ENCODE results near the gene PTPN12.

The PTPN12 gene

DNA sequence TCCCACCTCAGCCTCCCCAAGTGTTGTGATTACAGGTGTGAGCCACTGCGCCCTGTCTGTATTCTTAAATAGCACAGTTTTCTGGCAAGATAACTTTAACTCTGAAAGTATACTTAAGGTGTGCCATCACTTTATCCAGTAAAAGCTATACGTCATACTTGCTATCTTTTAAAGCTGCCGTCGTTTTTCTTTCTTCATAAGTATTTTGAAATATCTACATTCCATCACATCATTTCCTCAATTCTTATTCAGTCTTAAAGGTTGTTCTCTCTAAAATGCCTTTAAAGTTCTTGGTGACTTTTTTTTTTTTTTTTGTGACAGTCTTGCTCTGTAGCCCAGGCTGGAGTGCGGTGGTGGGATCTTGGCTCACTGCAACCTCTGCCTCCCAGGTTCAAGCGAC lies 34.7 kb downstream of the PTPN12 start:
- Histone ChIP-seq H3K27me3 (replicated peaks; ENCODE audit: control insufficient read depth, insufficient read depth, low read length) (no peaks in the 10 kb centered on the region), H3K4me3 (replicated peaks; ENCODE audit: low read depth, low read length) (no peak overlapping the region), H3K36me3 (ENCODE audit: control insufficient read depth, insufficient read depth, low read length) (no peaks in the 10 kb centered on the region; the same call in 1 of the 2 replicates)
- DNase-seq (ENCODE audit: extremely low read depth, insufficient read length) = no peak
- TF ChIP-seq, protein P1, sequence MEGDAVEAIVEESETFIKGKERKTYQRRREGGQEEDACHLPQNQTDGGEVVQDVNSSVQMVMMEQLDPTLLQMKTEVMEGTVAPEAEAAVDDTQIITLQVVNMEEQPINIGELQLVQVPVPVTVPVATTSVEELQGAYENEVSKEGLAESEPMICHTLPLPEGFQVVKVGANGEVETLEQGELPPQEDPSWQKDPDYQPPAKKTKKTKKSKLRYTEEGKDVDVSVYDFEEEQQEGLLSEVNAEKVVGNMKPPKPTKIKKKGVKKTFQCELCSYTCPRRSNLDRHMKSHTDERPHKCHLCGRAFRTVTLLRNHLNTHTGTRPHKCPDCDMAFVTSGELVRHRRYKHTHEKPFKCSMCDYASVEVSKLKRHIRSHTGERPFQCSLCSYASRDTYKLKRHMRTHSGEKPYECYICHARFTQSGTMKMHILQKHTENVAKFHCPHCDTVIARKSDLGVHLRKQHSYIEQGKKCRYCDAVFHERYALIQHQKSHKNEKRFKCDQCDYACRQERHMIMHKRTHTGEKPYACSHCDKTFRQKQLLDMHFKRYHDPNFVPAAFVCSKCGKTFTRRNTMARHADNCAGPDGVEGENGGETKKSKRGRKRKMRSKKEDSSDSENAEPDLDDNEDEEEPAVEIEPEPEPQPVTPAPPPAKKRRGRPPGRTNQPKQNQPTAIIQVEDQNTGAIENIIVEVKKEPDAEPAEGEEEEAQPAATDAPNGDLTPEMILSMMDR (IDR thresholded peaks at IDR 0.05; ENCODE audit: insufficient read depth, low read length, poor library complexity, severe bottlenecking) = no peak

DNA sequence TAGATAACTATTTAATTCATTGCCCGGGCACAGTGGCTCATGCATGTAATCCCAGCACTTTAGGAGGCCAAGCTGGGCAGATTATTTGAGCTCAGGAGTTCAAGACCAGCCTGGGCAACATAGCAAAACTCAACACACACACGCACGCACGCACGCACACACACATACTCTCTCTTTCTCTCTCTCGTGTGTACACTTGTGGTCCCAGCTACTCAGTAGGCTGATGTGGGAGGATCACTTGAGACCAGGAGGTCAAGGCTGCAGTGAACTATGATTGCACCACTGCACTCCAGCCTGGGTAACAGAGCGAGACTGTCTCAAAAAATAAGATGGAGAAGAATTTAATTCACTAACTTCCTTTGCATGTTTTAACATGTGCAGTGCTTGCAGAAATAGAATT lies 38.1 kb downstream of the PTPN12 start:
- no peaks in the 10 kb centered on the region; the same call in 1 of the 2 replicates for H3K36me3 ChIP-seq (ENCODE audit: control insufficient read depth, insufficient read depth, low read length)
- no peak overlapping the region for H3K4me3 ChIP-seq (replicated peaks; ENCODE audit: low read depth, low read length)

DNA sequence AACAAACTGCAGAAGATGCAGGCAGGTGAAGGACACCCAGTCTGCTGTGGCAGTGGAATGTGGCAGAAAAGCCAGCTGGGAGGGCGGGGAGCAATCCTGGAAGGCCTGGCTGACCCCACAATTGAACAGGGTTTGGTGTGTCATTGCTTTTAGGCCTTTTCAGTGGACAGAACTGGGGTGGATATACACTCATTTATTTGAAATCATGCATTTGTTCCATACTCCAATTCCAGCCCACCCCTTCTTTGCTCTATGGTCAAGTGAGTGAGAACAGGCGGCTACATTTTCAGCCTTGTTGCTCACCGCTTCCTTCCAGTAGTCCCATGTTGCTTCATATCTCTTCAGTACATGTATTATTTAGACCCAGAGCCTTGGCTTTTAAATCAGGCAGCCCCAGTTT lies 39.8 kb downstream of the PTPN12 start:
- H3K27me3 ChIP-seq (replicated peaks; ENCODE audit: control insufficient read depth, insufficient read depth, low read length) = no peaks in the 10 kb centered on the region
- H3K4me3 ChIP-seq (replicated peaks; ENCODE audit: low read depth, low read length) = no peak overlapping the region
- DNase-seq (ENCODE audit: extremely low read depth, insufficient read length) = no peak
- no peaks in the 10 kb centered on the region; the same call in 1 of the 2 replicates for H3K36me3 ChIP-seq (ENCODE audit: control insufficient read depth, insufficient read depth, low read length)
- TF ChIP-seq, protein P1 (IDR thresholded peaks at IDR 0.05; ENCODE audit: insufficient read depth, low read length, poor library complexity, severe bottlenecking) = no peak

More for the DNA sequence above, 38.1 kb downstream of the PTPN12 start:
- TF ChIP-seq, protein P1 (IDR thresholded peaks at IDR 0.05; ENCODE audit: insufficient read depth, low read length, poor library complexity, severe bottlenecking) = no peak
- DNase-seq (ENCODE audit: extremely low read depth, insufficient read length) = no peak
- H3K27me3 ChIP-seq (replicated peaks; ENCODE audit: control insufficient read depth, insufficient read depth, low read length) = no peaks in the 10 kb centered on the region

DNA sequence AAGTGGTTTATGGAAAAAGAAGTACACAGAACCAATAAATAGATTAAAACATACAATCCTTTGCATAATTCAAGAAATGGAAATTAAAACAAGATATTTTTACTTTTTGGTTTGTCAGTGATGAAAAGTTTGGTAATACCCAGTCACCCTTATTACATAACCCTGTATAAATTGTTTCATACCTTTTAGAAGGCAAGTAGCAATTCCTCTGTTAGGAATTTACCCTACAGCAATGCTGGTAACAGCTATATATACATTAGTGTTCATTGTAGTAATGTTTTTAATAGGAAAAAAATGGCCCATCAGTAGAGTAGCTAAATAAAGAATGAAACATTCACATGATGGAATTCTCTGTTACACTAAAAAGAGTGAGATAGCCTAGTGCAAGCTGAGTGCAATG lies 42.7 kb downstream of the PTPN12 start:
- no peak for DNase-seq (ENCODE audit: extremely low read depth, insufficient read length)
- H3K27me3 ChIP-seq (replicated peaks; ENCODE audit: control insufficient read depth, insufficient read depth, low read length) = no peaks in the 10 kb centered on the region
- no peak overlapping the region for H3K4me3 ChIP-seq (replicated peaks; ENCODE audit: low read depth, low read length)
- TF ChIP-seq, protein P1 (IDR thresholded peaks at IDR 0.05; ENCODE audit: insufficient read depth, low read length, poor library complexity, severe bottlenecking) = no peak
- no peaks in the 10 kb centered on the region for H3K36me3 ChIP-seq (ENCODE audit: control insufficient read depth, insufficient read depth, low read length)

DNA sequence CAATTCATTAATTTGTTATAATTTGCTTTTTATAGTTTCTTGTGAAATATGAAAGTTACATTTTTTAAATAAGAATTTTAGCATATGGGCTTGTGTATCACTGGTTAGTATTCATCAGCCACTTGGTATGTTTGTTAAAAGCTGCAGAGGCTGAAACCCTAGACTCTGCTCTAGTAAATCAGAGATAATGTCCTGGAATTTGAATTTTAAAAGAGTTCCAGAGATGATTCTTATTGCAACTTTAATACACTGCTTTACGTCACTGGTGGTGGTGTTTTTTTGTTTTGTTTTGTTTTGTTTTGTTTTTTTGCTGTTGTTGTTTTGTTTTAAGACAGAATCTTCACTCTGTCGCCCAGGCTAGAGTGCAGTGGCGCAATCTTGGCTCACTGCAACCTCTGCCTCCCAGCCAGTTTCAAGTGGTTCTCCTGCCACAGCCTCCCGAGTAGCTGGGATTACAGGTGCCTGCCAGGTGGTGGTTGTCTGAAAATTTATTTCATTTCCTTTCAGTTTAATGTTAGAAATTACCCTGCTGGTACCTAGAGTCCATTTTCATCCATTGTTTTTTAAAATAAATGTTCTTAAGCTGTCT lies 43.8 kb downstream of the PTPN12 start:
- no peaks in the 10 kb centered on the region for H3K36me3 ChIP-seq (ENCODE audit: control insufficient read depth, insufficient read depth, low read length)
- no peaks in the 10 kb centered on the region for H3K27me3 ChIP-seq (replicated peaks; ENCODE audit: control insufficient read depth, insufficient read depth, low read length)
- H3K4me3 ChIP-seq (replicated peaks; ENCODE audit: low read depth, low read length) = no peak overlapping the region
- no peak for DNase-seq (ENCODE audit: extremely low read depth, insufficient read length)
- TF ChIP-seq, protein P1 (IDR thresholded peaks at IDR 0.05; ENCODE audit: insufficient read depth, low read length, poor library complexity, severe bottlenecking) = no peak

DNA sequence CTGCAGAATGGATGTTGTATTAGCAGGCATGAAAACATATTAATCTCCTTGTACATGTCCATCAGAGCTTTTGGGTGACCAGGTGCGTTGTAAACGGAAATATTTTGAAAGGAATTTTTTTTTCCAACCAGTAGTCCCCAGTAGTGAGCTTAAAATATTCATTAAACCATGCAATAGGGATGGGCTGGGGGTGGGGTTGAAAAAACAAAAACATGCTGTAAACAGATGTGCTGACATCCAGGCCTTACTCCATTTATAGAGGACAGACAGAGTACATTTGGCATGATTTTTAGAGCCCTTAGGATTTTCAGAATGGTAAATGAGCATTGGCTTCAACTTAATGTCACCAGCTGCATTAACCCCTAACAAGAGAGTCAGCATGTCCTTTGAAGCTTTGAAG lies 50.2 kb downstream of the PTPN12 start:
- no peak overlapping the region for H3K4me3 ChIP-seq (replicated peaks; ENCODE audit: low read depth, low read length)
- TF ChIP-seq, protein P1 (IDR thresholded peaks at IDR 0.05; ENCODE audit: insufficient read depth, low read length, poor library complexity, severe bottlenecking) = no peak
- peaks cover 2% of the 10 kb centered on the region; the same call in 1 of the 2 replicates for H3K36me3 ChIP-seq (ENCODE audit: control insufficient read depth, insufficient read depth, low read length)
- H3K27me3 ChIP-seq (replicated peaks; ENCODE audit: control insufficient read depth, insufficient read depth, low read length) = no peaks in the 10 kb centered on the region
- DNase-seq (ENCODE audit: extremely low read depth, insufficient read length) = no peak
